GM19395 (cell line): ENCODE data around the gene COG6.
A peak's percentile ranks its signal among the peaks of the same experiment; 100 is the strongest.

Experiments
- ATAC-seq: cut with Tn5 transposase; IDR thresholded peaks from one replicate; pipeline ENCODE4 v1.9.1; 2021; ENCODE audit warnings: mild to moderate bottlenecking, moderate library complexity; ENCODE audit not compliant: unreplicated experiment

COG6 gene

GRCh38 chr13:39655569-39656324 lies at the start of gene COG6:
Gene COG6 (plus strand): TSS chr13:39655662. CDS start chr13:39655727, 65 bp downstream.
- ATAC-seq: peak; percentile 92

- ATAC-seq: no peak
Observed at GRCh38 chr13:39605677-39606320, 49.7 kb upstream of the COG6 start.

- no peak for ATAC-seq
Observed at GRCh38 chr13:39607876-39608275, 47.6 kb upstream of the COG6 start.

- no peak for ATAC-seq
Observed at GRCh38 chr13:39612023-39612637, 43.3 kb upstream of the COG6 start.

GRCh38 chr13:39616087-39616694 lies 39.3 kb upstream of the COG6 start:
- no peak for ATAC-seq

GRCh38 chr13:39618561-39618960 lies 36.9 kb upstream of the COG6 start:
- ATAC-seq: no peak

- ATAC-seq: no peak
Observed at GRCh38 chr13:39623466-39623865, 32.0 kb upstream of the COG6 start.

GRCh38 chr13:39631307-39631706 lies 24.2 kb upstream of the COG6 start:
- no peak for ATAC-seq

- ATAC-seq: no peak
Observed at GRCh38 chr13:39632994-39633393, 22.5 kb upstream of the COG6 start.

- ATAC-seq: no peak
Observed at GRCh38 chr13:39635564-39635963, 19.9 kb upstream of the COG6 start.

- no peak for ATAC-seq
Observed at GRCh38 chr13:39637890-39638289, 17.6 kb upstream of the COG6 start.

- no peak for ATAC-seq
Observed at GRCh38 chr13:39641645-39642044, 13.8 kb upstream of the COG6 start.

GRCh38 chr13:39646122-39646521 lies 9.3 kb upstream of the COG6 start:
- ATAC-seq: no peak

GRCh38 chr13:39655041-39655568 lies 357 bp upstream of the COG6 start:
- ATAC-seq: peak; percentile 6

GRCh38 chr13:39656325-39656677 lies 839 bp downstream of the COG6 start:
- ATAC-seq: peak; percentile 18

- ATAC-seq: no peak
Observed at GRCh38 chr13:39663508-39663907, 8.0 kb downstream of the COG6 start.

- no peak for ATAC-seq
Observed at GRCh38 chr13:39663958-39664357, 8.5 kb downstream of the COG6 start.

- ATAC-seq: no peak
Observed at GRCh38 chr13:39665763-39666162, 10.3 kb downstream of the COG6 start.

- no peak for ATAC-seq
Observed at GRCh38 chr13:39670445-39670844, 15.0 kb downstream of the COG6 start.

- no peak for ATAC-seq
Observed at GRCh38 chr13:39672378-39673132, 17.1 kb downstream of the COG6 start.

GRCh38 chr13:39675904-39676303 lies 20.4 kb downstream of the COG6 start:
- ATAC-seq: no peak
